NOMO-1 treated with dmso at 0.1 percent for 144 hours (cell line): ENCODE data around the gene ARHGAP6.
A peak's percentile ranks its signal among the peaks of the same experiment; 100 is the strongest.

ENCODE experiments used
- DNase-seq: peaks from one replicate; lab custom pipeline; 2025; ENCODE audit not compliant: unreplicated experiment; lab: John Stamatoyannopoulos, UW

ARHGAP6 gene

GRCh38 chrX:11464380-11464779 lies 201.3 kb downstream of the ARHGAP6 start:
- no peak for DNase-seq

GRCh38 chrX:11462648-11463047 lies 203.1 kb downstream of the ARHGAP6 start:
- DNase-seq, result no peak

GRCh38 chrX:11462136-11462535 lies 203.6 kb downstream of the ARHGAP6 start:
- no peak for DNase-seq

DNA sequence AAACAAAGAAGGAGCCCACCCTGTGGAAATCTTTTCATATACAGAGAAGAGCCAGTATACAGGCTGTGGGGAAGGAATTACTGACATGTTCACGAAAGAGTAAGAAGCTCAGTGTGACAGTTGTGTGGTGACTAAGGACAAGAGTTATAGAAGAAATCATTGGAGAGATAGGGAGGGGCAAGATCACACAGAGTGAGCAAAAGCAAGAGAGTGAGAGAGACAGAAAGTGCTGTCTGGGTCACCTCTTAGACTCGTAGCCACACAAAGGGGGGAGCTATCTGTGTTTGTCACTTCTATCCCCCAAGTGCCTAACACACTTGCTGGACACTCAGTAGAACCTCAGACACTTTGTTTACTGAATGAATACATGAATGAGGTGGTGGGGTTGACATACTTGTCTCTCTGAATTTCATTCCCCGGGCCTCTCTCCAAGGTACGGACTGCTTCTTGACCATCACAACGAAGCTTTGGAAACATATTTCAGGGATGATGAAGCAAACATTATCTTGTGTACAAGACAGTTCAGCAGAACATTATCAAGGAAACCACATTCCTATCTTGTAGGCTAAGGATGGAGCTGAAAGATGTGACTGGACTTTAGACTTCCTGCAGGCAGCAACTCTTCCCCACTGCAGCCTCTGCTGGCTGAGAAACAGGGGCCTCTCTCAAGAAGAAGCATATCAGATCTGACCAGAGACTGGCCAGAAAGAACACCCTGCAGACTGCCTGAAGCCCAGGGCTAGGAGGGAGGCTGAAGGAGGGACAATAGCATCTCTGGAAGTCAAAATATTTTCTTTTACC lies 204.3 kb downstream of the ARHGAP6 start:
- DNase-seq, result no peak

DNA sequence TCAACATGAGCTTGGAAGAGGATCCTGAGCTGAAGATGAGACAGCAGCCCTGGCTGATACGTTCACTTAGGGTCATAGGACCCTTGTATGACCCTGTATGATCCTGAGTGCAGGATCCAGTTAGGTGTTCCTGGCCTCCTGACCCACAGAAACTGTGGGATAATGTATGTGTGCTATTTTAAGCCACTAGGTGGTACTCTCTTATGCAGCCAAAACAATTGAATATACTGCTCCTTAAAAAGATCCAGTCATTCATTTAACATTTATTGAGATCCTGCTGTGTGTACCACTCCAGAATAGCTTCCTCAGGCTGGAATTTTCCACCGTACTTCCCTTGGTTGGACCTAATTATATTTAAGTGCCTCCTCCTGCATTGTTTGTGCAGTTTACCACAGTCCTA lies 205.4 kb downstream of the ARHGAP6 start:
- no peak for DNase-seq

DNA sequence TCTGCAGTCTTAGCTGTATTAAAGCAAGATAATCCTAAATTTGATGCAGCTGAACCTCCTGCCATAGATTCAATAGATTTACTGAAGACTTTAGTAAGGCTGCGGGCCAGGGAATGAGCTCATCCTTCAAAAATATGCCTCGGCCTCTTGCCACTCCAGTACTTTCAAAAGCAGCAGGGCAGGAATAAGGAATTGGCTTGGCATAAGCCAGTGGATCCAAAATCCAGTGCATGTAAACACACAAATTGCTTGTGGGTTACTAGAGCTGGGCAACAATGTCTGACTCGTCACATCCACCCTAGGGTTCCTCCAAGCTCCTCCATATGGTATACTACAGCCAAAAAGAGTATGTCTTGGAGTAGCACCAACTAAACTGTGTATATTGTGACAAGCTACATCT lies 207.6 kb downstream of the ARHGAP6 start:
- DNase-seq, result no peak

DNA sequence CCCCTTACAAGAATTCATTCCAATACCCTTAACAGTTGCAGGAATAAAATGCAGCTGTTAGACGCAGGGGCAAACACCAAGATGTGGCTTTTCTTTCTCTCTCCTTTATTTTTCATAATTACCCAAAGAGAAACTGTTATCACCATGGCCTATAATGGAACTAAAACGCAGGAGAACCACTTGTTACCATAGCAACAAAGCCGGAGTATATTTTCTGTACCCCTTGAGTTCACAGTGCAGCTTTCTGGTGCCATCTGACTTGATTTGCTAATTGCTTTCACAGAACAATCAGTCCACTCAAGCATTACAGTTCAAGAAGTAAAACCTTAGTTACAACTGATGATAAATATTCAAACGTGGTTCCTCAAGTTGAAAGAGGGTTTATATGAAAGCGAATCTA lies 214.6 kb downstream of the ARHGAP6 start:
- no peak for DNase-seq

DNA sequence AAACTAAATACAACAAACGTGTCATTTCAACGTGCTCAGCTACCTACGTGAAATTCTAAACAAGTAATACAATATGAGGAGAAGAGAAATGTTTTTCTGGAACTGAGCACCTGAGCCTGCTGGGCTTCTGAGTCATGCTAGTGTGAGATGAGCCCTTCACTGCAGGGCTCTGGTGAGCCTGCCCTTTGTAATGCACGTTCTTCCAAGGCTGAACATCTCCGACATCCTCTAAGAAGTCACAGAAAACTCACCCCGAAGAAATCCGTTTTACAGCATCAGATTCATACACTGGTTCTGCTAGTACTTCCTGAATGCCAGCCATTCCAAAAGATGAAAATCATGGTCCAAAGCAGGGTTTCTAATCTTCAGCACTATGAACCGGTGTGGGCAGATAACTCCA lies 215.4 kb downstream of the ARHGAP6 start:
- DNase-seq, result no peak

GRCh38 chrX:11449613-11450012 lies 216.1 kb downstream of the ARHGAP6 start:
- DNase-seq, result no peak

- no peak for DNase-seq
These were observed 218.3 kb downstream of the ARHGAP6 start for GRCh38 chrX:11447418-11447817.

DNA sequence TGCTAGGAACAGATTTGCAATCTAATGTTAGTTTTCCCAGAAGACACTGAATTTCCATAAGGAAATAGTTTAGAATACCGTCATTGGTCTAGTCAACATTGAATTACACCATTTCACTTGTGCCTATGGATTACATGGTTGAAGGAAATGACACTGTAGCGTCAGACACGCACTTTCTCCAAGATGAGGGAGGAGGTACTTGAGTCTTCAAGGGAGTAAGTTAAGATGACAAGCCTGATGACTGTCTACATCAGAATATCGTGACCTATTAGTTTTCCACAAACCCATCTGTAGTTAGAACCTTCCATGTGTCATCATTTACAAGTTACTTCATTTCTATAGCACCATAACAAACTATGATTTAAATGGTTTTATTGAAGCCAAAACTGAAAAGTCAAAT lies 218.8 kb downstream of the ARHGAP6 start:
- no peak for DNase-seq

DNA sequence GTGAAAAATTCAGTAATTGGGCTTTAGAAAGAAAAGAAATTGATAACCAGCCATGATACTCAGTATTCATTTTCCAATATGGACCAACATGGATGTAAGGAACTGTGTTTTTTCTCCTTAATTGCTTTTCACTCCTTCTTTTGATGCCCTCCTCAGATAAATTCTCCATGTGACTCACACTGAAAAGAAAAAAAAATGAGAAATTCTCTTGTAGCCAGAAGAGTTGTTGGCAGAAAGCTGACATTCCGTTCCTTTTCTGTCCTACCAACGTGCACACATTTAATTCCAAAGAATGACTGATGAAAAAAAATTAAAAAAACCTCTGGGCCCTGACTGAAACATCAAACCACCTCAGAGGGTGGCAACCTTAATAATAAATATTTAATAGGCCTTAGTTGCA lies 219.4 kb downstream of the ARHGAP6 start:
- no peak for DNase-seq

DNA sequence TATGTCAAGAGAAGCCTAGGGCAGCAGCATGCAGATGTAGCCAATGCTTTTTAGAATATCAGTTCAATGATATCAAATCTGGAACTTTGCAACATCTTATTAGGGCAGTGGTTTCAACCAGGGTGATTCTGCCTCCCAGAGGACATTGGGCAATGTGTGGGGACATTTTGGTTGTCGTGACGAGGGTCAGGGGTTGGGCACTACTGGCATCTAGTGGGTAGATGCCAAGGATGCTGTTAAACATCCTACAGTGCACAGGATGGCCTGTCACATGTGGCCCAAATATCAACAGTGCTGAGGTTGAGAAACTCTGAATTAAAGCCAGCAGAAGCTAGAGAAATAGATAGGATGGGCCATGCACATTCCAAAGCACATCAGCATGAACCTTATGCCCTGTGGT lies 220.2 kb downstream of the ARHGAP6 start:
- no peak for DNase-seq

- DNase-seq, result no peak
These were observed 221.7 kb downstream of the ARHGAP6 start for GRCh38 chrX:11444052-11444451.

GRCh38 chrX:11439846-11440245 lies 225.9 kb downstream of the ARHGAP6 start:
- no peak for DNase-seq

- no peak for DNase-seq
These were observed 227.0 kb downstream of the ARHGAP6 start for GRCh38 chrX:11438767-11439166.

- no peak for DNase-seq
These were observed 227.4 kb downstream of the ARHGAP6 start for GRCh38 chrX:11438380-11438723.

GRCh38 chrX:11437642-11438379 lies 227.9 kb downstream of the ARHGAP6 start:
- DNase-seq, result no peak

DNA sequence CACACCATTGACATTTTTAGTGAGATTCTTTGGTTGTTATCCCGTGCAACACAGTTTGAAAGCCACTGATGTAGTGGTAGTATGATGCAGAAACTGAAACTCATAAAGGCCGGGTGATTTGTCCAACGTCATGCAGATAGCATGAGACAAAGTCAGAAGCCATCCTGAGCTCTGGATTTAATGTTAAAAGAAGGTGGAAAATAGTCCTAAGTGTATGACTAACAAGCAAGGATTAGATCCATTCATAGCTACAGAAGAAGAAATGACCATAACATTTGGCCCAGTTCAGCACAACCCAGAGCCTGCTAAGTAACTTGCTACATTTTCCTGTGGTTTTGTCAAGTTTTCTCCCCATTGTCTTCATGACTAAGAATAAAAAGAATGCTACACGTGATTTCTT lies 230.2 kb downstream of the ARHGAP6 start:
- DNase-seq, result no peak

GRCh38 chrX:11434607-11435006 lies 231.1 kb downstream of the ARHGAP6 start:
- DNase-seq, result no peak

GRCh38 chrX:11431786-11432185 lies 233.9 kb downstream of the ARHGAP6 start:
- DNase-seq, result peak; percentile 6

- no peak for DNase-seq
These were observed 235.4 kb downstream of the ARHGAP6 start for GRCh38 chrX:11430271-11430670.
